A549 (cell line): Measurements from ENCODE around the gene C10orf105. TPM values are rescaled to one million over a fixed set of nuclear protein-coding genes. Genes with fewer than 3 reads are reported as not detected.

Experiments
- ATAC-seq, 2 experiments: fragments of 200-7000 bp in 1 of 2; fragments of >200 bp in 1 of 2; cut with Nextera tagmentation in 1 of 2; cut with Tn5 transposase in 1 of 2; 3 replicates each; pipeline versions ENCODE4 v1.8.0 to v1.9.1; 2018 to 2020; ENCODE audit warnings: mild to moderate bottlenecking in 1 of 2, moderate library complexity in 1 of 2
- CTCF ChIA-PET: fragments of 300-600 bp; sonication (Branson Sonifier 250); formaldehyde crosslinking; extraction: SDS; loops from one replicate; lab custom pipeline; 2021; ENCODE audit warnings: antibody characterized with exemption, inconsistent platforms; lab: Yijun Ruan, JAX
- POLR2A ChIA-PET: fragments of 350-600 bp; formaldehyde crosslinking; extraction: SDS; loops from one replicate; lab custom pipeline; 2021; ENCODE audit warnings: antibody characterized with exemption, inconsistent platforms; lab: Yijun Ruan, JAX
- DNase-seq, 2 experiments: peaks; one replicate each; pipeline versions ENCODE4 v3.0.0 to v3.0.0-alpha.2; 2011 to 2016; ENCODE audit warnings: low read depth in 1 of 2, low spot score in 1 of 2
- FAIRE-seq: peaks from 2 replicates; lab custom pipeline; 2011; peaks lifted over from hg19 to GRCh38; lab: Jason Lieb, UNC
- H3K27ac ChIP-seq, 2 experiments: fragments of >200 bp; sonication (Bioruptor Twin); formaldehyde crosslinking; 3 replicates each; pipeline ENCODE4 v1.5.1; 2016 to 2017
- H3K4me1 ChIP-seq: fragments of >200 bp; sonication (Bioruptor Twin); formaldehyde crosslinking; 3 replicates; pipeline ENCODE4 v1.6.1; 2016
- H3K4me2 ChIP-seq: fragments of >200 bp; sonication (Bioruptor Twin); formaldehyde crosslinking; 3 replicates; pipeline ENCODE4 v1.6.1; 2016
- H3K4me3 ChIP-seq: fragments of >200 bp; sonication (Bioruptor Twin); formaldehyde crosslinking; 3 replicates; pipeline ENCODE4 v1.5.1; 2016
- H3K9me3 ChIP-seq: fragments of >200 bp; sonication (Bioruptor Twin); formaldehyde crosslinking; 3 replicates; pipeline ENCODE4 v1.6.1; 2016
- CBX2 ChIP-seq: fragments of 200-600 bp; sonication (generic); IDR thresholded peaks from 2 replicates; pipeline ENCODE4 v1.6.1; 2016; ENCODE audit warnings: low read depth, mild to moderate bottlenecking, borderline replicate concordance
- CEBPB ChIP-seq, 2 experiments: fragments of >200 bp in 1 of 2; sonication (Bioruptor Twin) in 1 of 2; formaldehyde crosslinking in 1 of 2; IDR thresholded peaks; 2 replicates each; pipeline ENCODE4 v1.6.1; 2012 to 2016
- CHD2 ChIP-seq: fragments of 150-350 bp; IDR thresholded peaks from 2 replicates; pipeline ENCODE4 v1.6.1; 2014; ENCODE audit warnings: low read length; ENCODE audit not compliant: partially characterized antibody
- CHD4 ChIP-seq: fragments of 200-600 bp; sonication (generic); IDR thresholded peaks from 2 replicates; pipeline ENCODE4 v1.6.1; 2016; ENCODE audit warnings: antibody characterized with exemption, mild to moderate bottlenecking, borderline replicate concordance
- CTCF ChIP-seq: fragments of >200 bp; sonication (Bioruptor Twin); formaldehyde crosslinking; IDR thresholded peaks from 3 replicates; pipeline ENCODE4 v1.5.1; 2016
- FOSB ChIP-seq: fragments of 250-450 bp; sonication (Bioruptor Pico); IDR thresholded peaks from 2 replicates; pipeline ENCODE4 v1.5.0; 2020; ENCODE audit warnings: mild to moderate bottlenecking, moderate library complexity
- FOSL2 ChIP-seq, 2 experiments: fragments of 450-650 bp in 1 of 2; fragments of >200 bp in 1 of 2; sonication (Bioruptor Twin) in 1 of 2; formaldehyde crosslinking; IDR thresholded peaks; 2 replicates each; pipeline versions ENCODE4 v1.5.0 to v1.6.1; 2016 to 2020; ENCODE audit warnings: mild to moderate bottlenecking in 1 of 2, moderate library complexity in 1 of 2
- JUN ChIP-seq, 2 experiments: fragments of >200 bp; sonication (Bioruptor Twin); formaldehyde crosslinking; IDR thresholded peaks; 2 replicates in 1 of 2; 3 replicates in 1 of 2; pipeline ENCODE4 v1.6.1; 2016 to 2017
- NPAS2 ChIP-seq: fragments of 250-450 bp; sonication (Bioruptor Pico); IDR thresholded peaks from 2 replicates; pipeline ENCODE4 v1.8.0; 2022; ENCODE audit warnings: mild to moderate bottlenecking, moderate library complexity, borderline replicate concordance
- PBX3 ChIP-seq: IDR thresholded peaks from 2 replicates; pipeline ENCODE4 v1.6.1; 2012
- POLR2AphosphoS2 ChIP-seq: conservative IDR thresholded peaks from 2 replicates; pipeline ENCODE4 v1.6.1; 2012; ENCODE audit warnings: low read length, improper control_type of control experiment, inconsistent platforms
- RAD21 ChIP-seq, 2 experiments: fragments of >200 bp in 1 of 2; sonication (Bioruptor Twin) in 1 of 2; formaldehyde crosslinking in 1 of 2; IDR thresholded peaks in 1 of 2; conservative IDR thresholded peaks in 1 of 2; 2 replicates in 1 of 2; 3 replicates in 1 of 2; pipeline ENCODE4 v1.6.1; 2012 to 2018; ENCODE audit warnings: inconsistent platforms in 1 of 2
- RCOR1 ChIP-seq: fragments of 150-350 bp; IDR thresholded peaks from 2 replicates; pipeline ENCODE4 v1.6.1; 2014; ENCODE audit warnings: antibody characterized with exemption, low read length, low read depth
- SMC3 ChIP-seq: fragments of >200 bp; sonication (Bioruptor Twin); formaldehyde crosslinking; IDR thresholded peaks from 3 replicates; pipeline ENCODE4 v1.6.1; 2018; ENCODE audit warnings: inconsistent platforms
- TFCP2L1 ChIP-seq: fragments of 250-450 bp; sonication (Bioruptor Pico); IDR thresholded peaks from 2 replicates; pipeline ENCODE4 v1.5.0; 2021; ENCODE audit warnings: mild to moderate bottlenecking
- USF2 ChIP-seq: fragments of 450-650 bp; IDR thresholded peaks from 2 replicates; pipeline ENCODE4 v1.6.1; 2014; ENCODE audit warnings: antibody characterized with exemption
- ZC3H11A ChIP-seq: fragments of 450-650 bp; IDR thresholded peaks from 2 replicates; pipeline ENCODE4 v1.6.1; 2014; ENCODE audit warnings: antibody characterized with exemption, mild to moderate bottlenecking
- ZNF302 ChIP-seq: fragments of 250-450 bp; sonication (Bioruptor Pico); IDR thresholded peaks from 2 replicates; pipeline ENCODE4 v1.9.0; 2021; ENCODE audit warnings: inconsistent platforms, mild to moderate bottlenecking, moderate library complexity
- ZSCAN20 ChIP-seq: fragments of 250-450 bp; sonication (Bioruptor Pico); IDR thresholded peaks from 2 replicates; pipeline ENCODE4 v1.8.0; 2022; ENCODE audit warnings: mild to moderate bottlenecking, moderate library complexity
- WGBS: methylation state at CpG from one replicate; pipeline ENCODE4 v1.1.6; 2017; ENCODE audit errors: missing lambda C conversion rate; 5-methylcytosine and 5-hydroxymethylcytosine counted together
- polyA plus RNA-seq, 4 experiments: library from polyadenylated mRNA; depleted of rRNA in 3 of 4; stranded (reverse); fragments of >200 nt; fragmentation: RNase III in 1 of 4; extraction: RNeasy Plus Mini Kit Qiagen cat#74134 plus additional on column Dnase treatment in 1 of 4; gene quantifications; 2 replicates in 3 of 4; 3 replicates in 1 of 4; pipeline ENCODE4 v1.2.3, GENCODE V29; 2011 to 2017

The C10orf105 gene
- polyA plus RNA-seq, 2 of the 4 experiments (the other 2 are of a cell fraction): not detected

GRCh38 chr10:71697938-71698709, 21.5 kb downstream of the C10orf105 start:
- WGBS: 50% methylated on average over 7 of the region's 7 CpGs
- Histone ChIP-seq H3K27ac (no peak overlapping the region), H3K4me2 (no peak overlapping the region), H3K4me1 (peaks cover 9% of the 10 kb centered on the region; the same call in 2 of the 3 replicates), H3K4me3 (no peak overlapping the region), H3K9me3 (no peaks in the 10 kb centered on the region)
- no peak for DNase-seq
- no peak for FAIRE-seq
- CTCF ChIA-PET: interaction anchor here (0.6 to 9.8 kb wide), 33 partner anchors 8 to 398 kb away, joined by 3 to 112 read pairs (median 5); partner anchors contain the start of genes CDH23, SLC29A3 and VSIR
- POLR2A ChIA-PET: interaction anchor here (0.8 kb wide), 1 partner anchor 75 kb away, joined by 3 read pairs; no protein-coding TSS in a partner anchor
- no peak for TF ChIP-seq ZC3H11A
- no peak for TF ChIP-seq USF2
- TF ChIP-seq FOSB (CRISPR knock-in tag): no peak
- no peak for TF ChIP-seq RCOR1
- no peak for TF ChIP-seq JUN (IDR thresholded peaks at IDR 0.05)
- TF ChIP-seq FOSL2 (IDR thresholded peaks at IDR 0.05): no peak
- no peak for TF ChIP-seq FOSL2 (CRISPR knock-in tag; IDR thresholded peaks at IDR 0.05)
- no peak for TF ChIP-seq PBX3
- TF ChIP-seq CEBPB (IDR thresholded peaks at IDR 0.05): no peak
- TF ChIP-seq NPAS2 (CRISPR knock-in tag): no peak
- TF ChIP-seq CHD4: no peak
- TF ChIP-seq ZNF302: no peak
- TF ChIP-seq CHD2: no peak
- no peak for TF ChIP-seq TFCP2L1 (CRISPR knock-in tag)
- TF ChIP-seq CBX2: no peak
- no peak for TF ChIP-seq RAD21 (conservative IDR thresholded peaks at IDR 0.05 in 1 of 2, IDR thresholded peaks at IDR 0.05 in 1 of 2)
- no peak for TF ChIP-seq ZSCAN20
- no peak for ATAC-seq

GRCh38 chr10:71696628-71697326, 22.8 kb downstream of the C10orf105 start:
- FAIRE-seq (no peak), ATAC-seq (peak; percentile 72 to 94; a peak in 5 of 6 replicates), DNase-seq (peak; percentile 28 to 76)
- H3K4me1 ChIP-seq: peaks cover 12% of the 10 kb centered on the region
- ChIA-PET CTCF (interaction anchor here (0.6 to 9.8 kb wide), 55 partner anchors 9 to 421 kb away, joined by 3 to 112 read pairs (median 4); partner anchors contain the start of genes C10orf105, CDH23, SLC29A3 and VSIR), POLR2A (no interaction called here)
- H3K27ac ChIP-seq: 0 out of 6 replicates have a peak overlapping the region, but pooled peaks of 1 of the 2 experiments have one; percentile 33
- no peak overlapping the region for H3K4me2 ChIP-seq
- no peaks in the 10 kb centered on the region for H3K9me3 ChIP-seq
- WGBS: 46% methylated on average over 10 of the region's 10 CpGs
- H3K4me3 ChIP-seq: no peak overlapping the region
- TF ChIP-seq POLR2AphosphoS2: no peak
- TF ChIP-seq CTCF: peak; percentile 83
- peak; percentile 85 for TF ChIP-seq SMC3
- peak; percentile 60 to 62 for TF ChIP-seq RAD21 (conservative IDR thresholded peaks at IDR 0.05 in 1 of 2, IDR thresholded peaks at IDR 0.05 in 1 of 2)
